Limb (tissue), 2 donors: ENCODE measurements around the gene SMARCD3.

ENCODE experiments used
- DNase-seq, 2 donors: peaks; one replicate each; pipeline ENCODE4 v3.0.0-alpha.2; 2016; ENCODE audit errors: extremely low spot score in 2 of 2

SMARCD3 gene

GRCh38 chr7:151248346-151249033, at the start of gene SMARCD3:
Gene SMARCD3, minus strand, starts transcription at chr7:151248694. Its CDS starts 132 bp downstream, at chr7:151248562.
- peak; percentile 79 to 87 for DNase-seq

- no peak for DNase-seq
Observed at GRCh38 chr7:151296202-151296992, 47.9 kb upstream of the SMARCD3 start.

- DNase-seq: no peak
Observed at GRCh38 chr7:151292850-151293249, 44.4 kb upstream of the SMARCD3 start.

GRCh38 chr7:151291206-151291605, 42.7 kb upstream of the SMARCD3 start:
- DNase-seq: no peak

- no peak for DNase-seq
Observed at GRCh38 chr7:151290355-151290760, 41.9 kb upstream of the SMARCD3 start.

GRCh38 chr7:151289891-151290290, 41.4 kb upstream of the SMARCD3 start:
- no peak for DNase-seq

GRCh38 chr7:151286148-151286547, 37.7 kb upstream of the SMARCD3 start:
- no peak for DNase-seq

GRCh38 chr7:151283302-151283701, 34.8 kb upstream of the SMARCD3 start:
- DNase-seq: no peak

GRCh38 chr7:151282111-151282510, 33.6 kb upstream of the SMARCD3 start:
- DNase-seq: no peak

- no peak for DNase-seq
Observed at GRCh38 chr7:151281686-151282085, 33.2 kb upstream of the SMARCD3 start.

- no peak for DNase-seq
Observed at GRCh38 chr7:151280388-151281019, 32.0 kb upstream of the SMARCD3 start.

- DNase-seq: no peak
Observed at GRCh38 chr7:151279868-151280267, 31.4 kb upstream of the SMARCD3 start.

GRCh38 chr7:151278949-151279348, 30.5 kb upstream of the SMARCD3 start:
- DNase-seq: no peak

GRCh38 chr7:151277631-151278030, 29.1 kb upstream of the SMARCD3 start:
- DNase-seq: no peak

GRCh38 chr7:151276666-151277590, 28.4 kb upstream of the SMARCD3 start:
- DNase-seq: peak; percentile 62 to 80

- DNase-seq: no peak
Observed at GRCh38 chr7:151275813-151276577, 27.5 kb upstream of the SMARCD3 start.

GRCh38 chr7:151274936-151275812, 26.7 kb upstream of the SMARCD3 start:
- no peak for DNase-seq

GRCh38 chr7:151274396-151274795, 25.9 kb upstream of the SMARCD3 start:
- no peak for DNase-seq

- DNase-seq: no peak
Observed at GRCh38 chr7:151273651-151274390, 25.3 kb upstream of the SMARCD3 start.
